Left renal pelvis (tissue), 4 donors: ENCODE measurements around the gene TMEM232. TPM values are rescaled to one million over a fixed set of nuclear protein-coding genes. Genes with fewer than 3 reads are reported as not detected.
A peak's percentile ranks its signal among the peaks of the same experiment; 100 is the strongest.

Experiments used
- DNase-seq, 4 donors: peaks; one replicate each; pipeline ENCODE4 v3.0.0-alpha.2; 2013; ENCODE audit warnings: low read depth in 4 of 4, low spot score in 3 of 4
- polyA plus RNA-seq, 4 donors: library from polyadenylated mRNA; unstranded; fragments of 120-200 nt; gene quantifications; one replicate each; pipeline ENCODE4 v1.2.1, GENCODE V29; 2013; ENCODE audit not compliant: insufficient read length in 4 of 4

TMEM232 gene
- polyA plus RNA-seq, 4 donors, result 2.8 to 7.8 (median 6.6) TPM

DNA sequence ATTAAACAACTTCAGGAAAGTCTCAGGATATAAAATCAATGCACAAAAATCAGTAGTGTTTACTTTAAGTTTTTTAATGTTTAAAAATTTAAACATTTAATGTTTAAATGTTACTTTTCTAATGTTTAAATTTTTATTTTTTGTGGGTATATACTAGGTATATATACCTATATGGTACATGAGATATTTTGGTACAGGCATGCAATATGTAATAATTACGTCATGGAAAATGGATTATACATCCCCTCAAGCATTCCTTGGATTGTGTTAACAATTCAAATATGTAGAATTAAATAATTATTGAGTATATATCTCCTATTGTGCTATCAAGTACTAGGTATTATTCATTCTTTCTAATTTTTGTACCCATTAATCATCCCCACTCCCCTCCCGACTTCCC, 291.3 kb downstream of the TMEM232 start:
- no peak for DNase-seq

DNA sequence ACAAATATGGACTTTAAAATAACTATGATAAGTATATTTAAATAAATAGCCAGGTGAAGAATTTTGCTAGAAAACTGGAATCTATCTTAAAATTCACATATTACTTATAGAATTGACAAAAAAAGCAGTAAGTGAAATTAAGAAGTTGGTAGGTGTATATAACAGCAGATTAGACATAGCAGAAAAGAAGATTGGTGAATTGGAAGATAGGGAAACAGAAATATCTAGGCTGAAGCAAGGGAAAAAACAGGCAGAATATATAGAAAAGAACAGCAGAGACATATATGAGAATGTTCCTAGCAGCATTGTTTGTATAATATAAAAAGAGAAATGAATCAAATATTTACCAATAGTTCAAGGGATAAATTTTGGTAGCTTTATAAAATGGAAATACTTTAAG, 294.9 kb downstream of the TMEM232 start:
- no peak for DNase-seq

DNA sequence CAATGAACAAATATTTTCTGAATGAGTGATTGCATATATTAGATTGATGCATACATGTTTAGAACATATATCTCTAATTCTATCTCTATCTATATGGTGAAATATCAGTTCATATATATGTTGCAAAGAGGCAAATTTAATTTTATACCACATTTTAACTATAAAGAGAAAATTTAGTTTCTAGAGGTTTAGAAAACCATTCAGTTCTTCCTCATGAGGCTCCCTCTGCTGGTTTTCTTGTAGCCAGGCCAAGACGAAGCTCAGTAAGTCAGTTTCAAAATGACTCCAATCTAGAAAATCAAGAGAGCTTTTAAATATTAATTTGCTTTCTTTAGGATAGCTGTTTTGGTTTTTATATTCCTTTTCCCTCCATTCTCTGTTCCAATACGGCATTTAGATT, 312.1 kb downstream of the TMEM232 start:
- DNase-seq, result no peak

DNA sequence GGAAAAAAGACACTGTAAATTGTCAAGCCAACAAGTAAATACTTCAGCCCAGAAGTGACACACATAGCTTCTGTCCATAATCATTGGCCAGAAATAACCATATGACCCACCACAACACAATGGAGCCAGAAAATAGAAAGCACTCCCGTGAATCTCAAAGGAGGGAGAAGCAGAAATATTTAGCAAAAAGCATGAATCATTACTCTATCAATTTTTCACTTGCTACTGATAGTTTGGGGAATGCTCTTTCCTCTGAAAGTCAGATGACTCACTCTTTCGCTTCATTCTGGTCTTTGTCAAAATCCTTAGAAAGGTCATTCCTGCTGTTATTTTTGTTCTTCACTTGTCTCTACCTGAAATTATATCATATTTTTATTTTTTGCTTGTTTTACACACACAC, 312.6 kb downstream of the TMEM232 start:
- no peak for DNase-seq

DNA sequence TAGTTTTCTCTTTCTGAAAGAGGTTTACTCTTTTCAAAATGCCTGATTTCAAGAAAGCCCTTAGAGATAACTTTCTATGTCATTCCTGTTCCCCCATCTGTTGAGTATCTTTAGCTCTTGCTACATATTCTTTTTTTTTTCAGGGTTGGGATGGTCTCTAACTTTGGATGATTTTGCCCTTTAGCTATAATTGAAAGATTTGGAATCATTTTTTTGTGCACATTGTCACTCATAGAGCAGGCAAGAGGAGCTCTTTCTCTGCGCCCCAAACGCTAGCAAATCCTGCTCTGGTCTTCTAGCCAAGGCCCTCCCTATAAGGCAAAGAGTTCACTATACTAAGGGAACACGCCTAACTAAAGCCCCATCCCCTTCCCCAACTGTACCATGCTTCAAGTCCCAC, 316.9 kb downstream of the TMEM232 start:
- DNase-seq, result no peak

DNA sequence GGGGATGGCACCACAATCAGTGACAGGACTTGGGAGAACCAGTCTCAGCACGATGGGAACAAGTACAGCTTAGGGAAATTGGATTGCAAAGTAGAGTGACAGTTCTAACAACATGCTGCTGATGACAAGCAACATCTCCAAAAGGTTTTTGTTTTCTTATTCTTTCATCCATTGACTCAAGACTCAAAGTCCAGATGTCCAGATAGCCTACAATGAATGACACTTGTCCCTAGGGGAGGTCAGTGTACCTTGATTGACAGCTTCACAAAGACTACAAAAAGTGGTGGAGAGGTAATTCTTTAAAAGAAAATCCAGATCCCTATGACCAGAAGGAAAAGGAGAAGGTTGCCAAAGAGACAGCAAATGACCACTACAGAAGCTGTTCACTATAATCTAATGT, 323.9 kb downstream of the TMEM232 start:
- DNase-seq, result no peak

DNA sequence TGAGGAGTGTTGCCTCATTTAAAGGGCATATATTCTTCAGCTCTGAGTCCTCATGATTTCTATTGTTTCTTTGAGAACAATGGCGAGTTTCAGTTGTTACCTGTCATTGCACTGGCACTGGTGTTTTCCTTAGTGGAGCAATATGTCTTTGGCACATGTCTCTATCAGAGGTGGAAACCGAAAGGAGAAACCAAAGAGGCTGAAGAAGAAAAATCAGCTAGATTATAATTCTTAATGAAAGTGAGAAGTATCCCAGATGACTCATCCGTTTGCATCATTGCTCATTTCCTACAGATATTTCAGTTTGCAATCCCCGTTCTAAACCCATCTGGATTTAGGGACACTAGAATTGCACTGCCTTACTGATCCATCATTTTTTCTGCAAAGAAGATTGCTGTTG, 324.6 kb downstream of the TMEM232 start:
- DNase-seq, result no peak

DNA sequence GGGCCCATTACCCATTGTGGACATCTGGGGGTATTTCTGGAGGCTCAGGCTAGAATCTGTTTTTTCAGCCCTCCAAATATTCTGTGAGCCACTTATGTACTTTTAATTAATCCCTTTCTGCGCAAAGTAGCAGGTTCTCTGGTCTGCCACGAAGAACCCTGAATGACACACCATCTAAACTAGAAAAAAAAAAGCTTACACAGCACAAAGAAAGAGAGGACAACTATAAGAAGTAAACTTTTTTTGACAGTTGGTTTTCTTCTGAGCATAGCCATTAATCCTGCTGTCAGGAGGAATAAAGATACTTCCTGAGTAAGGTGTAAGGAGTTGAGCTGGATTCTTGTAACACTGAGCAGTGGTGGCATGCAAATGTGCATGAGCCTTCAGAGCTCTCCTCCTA, 327.5 kb downstream of the TMEM232 start:
- DNase-seq, result no peak

DNA sequence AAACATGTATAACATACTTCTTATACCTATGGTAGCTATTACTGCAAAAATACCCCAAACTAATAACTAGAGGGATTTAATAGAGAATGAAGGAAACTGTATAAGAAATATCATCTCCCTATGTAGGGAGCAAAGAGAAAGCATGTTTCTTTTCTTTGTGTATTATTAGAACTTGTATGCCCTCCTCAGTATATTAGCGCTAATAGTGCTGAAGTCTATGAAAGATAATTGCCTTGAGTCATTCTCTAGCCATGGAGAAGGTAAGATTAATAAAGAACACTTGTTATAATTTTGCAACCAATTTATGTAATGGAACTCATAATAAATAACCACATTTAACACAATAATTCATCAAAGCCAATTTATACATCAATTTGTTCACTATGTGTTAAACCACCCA, 329.2 kb downstream of the TMEM232 start:
- no peak for DNase-seq

DNA sequence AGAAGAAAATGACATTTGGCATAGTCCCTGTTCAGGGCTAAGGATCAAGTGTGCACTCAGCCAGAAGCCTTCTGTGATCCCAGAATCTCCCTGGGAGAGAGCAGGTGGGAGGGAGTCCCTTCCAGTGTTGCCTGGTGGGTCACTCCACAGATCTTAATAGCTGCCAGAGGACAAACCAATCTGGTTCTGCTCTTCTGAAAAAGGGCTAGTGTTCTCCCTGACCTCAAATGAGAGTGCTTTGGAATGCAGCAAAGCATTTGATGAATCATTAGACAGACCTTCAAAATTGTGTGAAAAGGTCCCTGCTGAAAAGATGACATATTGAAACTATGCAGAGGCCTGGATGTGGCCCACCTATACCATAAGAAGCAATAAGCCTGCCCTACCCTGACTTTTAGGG, 339.7 kb downstream of the TMEM232 start:
- DNase-seq, result no peak

DNA sequence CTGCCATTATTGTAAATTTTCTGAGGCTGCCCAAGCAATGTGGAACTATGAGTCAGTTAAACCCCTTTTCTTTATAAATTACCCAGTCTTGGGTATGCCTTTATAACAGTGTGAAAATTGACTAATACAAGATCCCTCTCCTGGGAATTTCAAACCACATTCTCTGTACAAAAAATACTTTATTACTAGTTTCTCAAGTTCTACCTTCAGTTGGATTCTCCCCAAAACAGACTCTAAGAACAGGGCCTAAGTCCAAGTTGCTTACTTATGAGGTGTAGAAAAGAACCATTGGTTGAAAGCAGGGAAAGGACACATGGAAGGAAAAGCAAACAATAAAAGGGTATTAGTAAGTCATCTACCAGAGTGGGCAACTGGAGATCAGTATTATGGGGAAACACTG, 343.2 kb downstream of the TMEM232 start:
- no peak for DNase-seq

DNA sequence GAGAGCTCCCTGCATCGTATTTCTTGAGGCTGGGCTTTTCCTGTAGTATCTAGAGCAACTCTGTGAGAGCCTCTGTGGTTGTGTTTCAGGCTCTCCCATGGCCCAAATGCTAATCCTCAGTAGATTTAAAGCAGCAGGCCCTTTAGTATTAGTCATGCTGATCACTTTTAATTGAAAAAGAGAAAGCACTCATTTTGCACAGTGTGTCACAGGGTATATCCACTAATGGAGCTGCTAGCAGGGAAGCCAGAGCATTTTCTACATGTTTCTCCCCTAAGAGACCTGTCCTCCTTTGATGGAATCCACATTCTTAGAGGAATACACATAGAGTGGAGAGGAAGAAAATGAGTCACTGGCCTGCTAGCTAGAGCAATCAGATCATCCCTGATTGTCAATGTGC, 348.5 kb downstream of the TMEM232 start:
- no peak for DNase-seq

DNA sequence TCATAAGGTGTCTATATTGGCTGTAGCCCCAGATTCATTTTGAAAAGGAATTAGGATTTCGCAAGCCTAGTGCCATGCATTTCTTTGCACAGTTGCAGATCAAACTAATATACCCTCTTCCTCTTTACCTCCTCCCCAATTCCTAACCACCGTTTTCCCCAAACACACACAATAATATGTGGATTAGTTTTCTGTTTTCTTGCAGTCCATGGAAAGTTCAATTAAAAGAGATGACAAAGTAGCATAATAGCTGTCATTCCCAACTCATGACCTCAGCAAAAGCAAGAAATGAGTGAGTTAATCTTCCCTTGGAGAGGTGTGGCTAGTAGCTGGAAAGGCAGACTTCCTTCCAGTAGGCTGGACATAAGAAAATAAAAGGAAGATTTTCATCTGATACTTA, 349.1 kb downstream of the TMEM232 start:
- no peak for DNase-seq

DNA sequence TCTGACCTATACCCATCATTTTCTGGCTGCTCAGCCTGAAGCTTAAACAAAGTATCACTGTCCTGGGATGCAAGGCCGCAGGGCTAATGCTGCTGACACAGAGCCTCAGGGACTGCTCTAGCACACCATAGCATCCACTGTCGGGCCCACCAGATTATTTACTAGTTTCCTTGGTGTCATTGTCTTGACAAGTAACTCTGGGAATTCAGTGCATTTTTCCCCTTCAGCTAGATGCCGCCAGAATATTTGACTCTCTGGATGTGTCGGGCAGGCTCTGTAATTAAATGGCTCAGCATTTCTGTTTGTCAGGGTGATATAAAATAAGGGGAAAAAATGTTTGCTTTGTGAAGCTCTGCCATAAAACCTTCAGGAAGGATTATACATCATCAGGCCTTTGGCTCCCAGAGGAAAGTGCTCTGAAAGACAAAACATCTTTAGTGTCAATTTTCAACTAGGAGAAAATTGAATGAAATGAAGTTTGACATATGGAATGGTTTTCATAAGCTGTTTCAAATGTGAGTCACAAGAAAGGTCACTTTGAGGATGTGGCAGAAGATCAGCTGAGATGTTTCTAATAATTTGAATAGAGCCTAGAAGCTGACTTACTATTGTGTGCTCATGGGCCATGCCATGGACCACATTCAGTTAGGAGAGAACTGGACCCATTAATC, 350.1 kb downstream of the TMEM232 start:
- peak in 3 of 4 donors; percentile 10 to 32 (median 10) for DNase-seq

DNA sequence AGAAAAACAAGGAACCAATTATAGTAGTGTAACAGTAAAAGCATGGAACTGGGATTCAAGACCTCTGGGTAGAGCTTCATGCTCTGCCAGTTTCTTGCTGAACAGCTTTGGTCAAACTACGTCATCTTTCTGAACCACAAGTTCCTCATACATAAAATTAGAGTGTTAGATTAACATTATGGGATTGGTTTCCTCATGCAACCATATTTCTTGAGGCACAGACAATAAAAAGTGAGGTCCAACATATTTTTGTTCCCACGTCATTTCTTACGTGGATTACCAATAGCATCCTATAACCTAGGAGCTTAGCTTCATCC, 354.8 kb downstream of the TMEM232 start:
- no peak for DNase-seq

DNA sequence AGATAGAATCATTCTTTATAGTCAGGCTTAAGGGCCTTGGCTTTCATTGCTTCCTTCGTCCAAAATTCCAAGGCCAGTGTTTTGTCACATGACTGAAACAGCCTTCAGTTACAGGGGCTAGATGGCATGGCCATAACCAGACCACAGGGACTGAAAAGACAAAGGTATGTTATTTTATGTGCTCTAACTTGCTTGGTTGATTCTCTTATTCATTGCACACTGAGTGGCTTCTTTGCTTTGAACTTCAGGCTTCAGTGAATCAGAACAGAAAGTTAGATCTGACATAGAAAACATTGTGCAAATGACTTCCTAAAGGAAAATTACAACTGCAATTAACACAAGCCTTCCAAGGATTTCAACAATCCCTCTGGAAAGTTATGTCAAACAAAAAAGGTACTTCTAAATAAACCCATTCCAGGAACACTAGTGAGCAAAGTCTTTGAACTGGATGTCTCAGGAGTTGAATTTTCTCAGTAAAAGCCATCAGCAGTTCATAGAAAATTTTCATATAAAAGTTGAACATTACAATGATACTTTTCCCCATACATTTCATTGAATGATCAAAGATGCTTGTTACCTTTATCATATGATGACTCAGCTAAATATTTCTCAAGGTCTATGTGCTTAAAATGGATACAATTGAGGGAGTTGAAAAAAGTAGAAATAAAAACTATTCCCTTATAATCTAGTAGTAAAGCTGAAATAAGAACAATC, 355.3 kb downstream of the TMEM232 start:
- no peak for DNase-seq

Other genes with a start within 250 kb of the TMEM232 start
- gene SLC25A46, start 12.3 kb upstream of the TMEM232 start, polyA plus RNA-seq, result 10 to 100 TPM; 42.5 to 59.5 (median 52.7) TPM